Endothelial cell of umbilical vein (primary cell): ENCODE data around the gene COA5. TPM values are rescaled to one million over a fixed set of nuclear protein-coding genes. Genes with fewer than 3 reads are reported as not detected.

Source experiments
- BruUV-seq: library from RNA; stranded (reverse); fragments of 400-500 nt; replicated peaks from 2 replicates; lab custom pipeline; 2021; lab: Mats Ljungman, UMichigan
- CTCF ChIA-PET: fragments of 300-600, 350-600 bp; sonication (Branson Sonifier 250); formaldehyde crosslinking; loops from one replicate; lab custom pipeline; 2021; ENCODE audit warnings: antibody characterized with exemption, inconsistent platforms; lab: Charles Lee
- POLR2A ChIA-PET: fragments of 300-600, 350-600 bp; sonication (Branson Sonifier 250); formaldehyde crosslinking; loops from one replicate; lab custom pipeline; 2021; ENCODE audit warnings: antibody characterized with exemption, inconsistent platforms; lab: Charles Lee
- DNase-seq: peaks from one replicate; pipeline ENCODE4 v3.0.0-alpha.2; 2011; ENCODE audit warnings: low read depth, low spot score
- FAIRE-seq: peaks from 2 replicates; lab custom pipeline; 2011; peaks lifted over from hg19 to GRCh38; lab: Jason Lieb, UNC
- H2AFZ ChIP-seq: 2 replicates; pipeline ENCODE4 v1.6.0; 2012; ENCODE audit warnings: low read depth, low read length, control low read depth, inconsistent platforms
- H3K27ac ChIP-seq: 2 replicates; pipeline ENCODE4 v1.5.1; 2011; ENCODE audit warnings: low read depth, mild to moderate bottlenecking, control low read depth, low read length, moderate library complexity; ENCODE audit not compliant: insufficient read depth
- H3K27me3 ChIP-seq, 2 experiments: 2 replicates each; pipeline versions ENCODE4 v1.6.0 to v1.6.1; 2011; ENCODE audit warnings: low read length in 2 of 2, mixed read lengths in 1 of 2; ENCODE audit not compliant: control insufficient read depth in 2 of 2, insufficient read depth in 2 of 2
- H3K36me3 ChIP-seq, 2 experiments: 2 replicates in 1 of 2; 3 replicates in 1 of 2; pipeline ENCODE4 v1.5.1; 2011; ENCODE audit warnings: low read length in 2 of 2, mild to moderate bottlenecking in 1 of 2, moderate library complexity in 1 of 2; ENCODE audit not compliant: control insufficient read depth in 2 of 2, insufficient read depth in 2 of 2; ENCODE audit errors: extremely low read depth in 1 of 2
- H3K4me1 ChIP-seq: 3 replicates; pipeline ENCODE4 v1.5.1; 2011; ENCODE audit warnings: mild to moderate bottlenecking, low read length; ENCODE audit not compliant: control insufficient read depth, insufficient read depth; ENCODE audit errors: extremely low read depth
- H3K4me2 ChIP-seq: 2 replicates; pipeline ENCODE4 v1.6.1; 2011; ENCODE audit warnings: low read length, control low read depth, mixed read lengths; ENCODE audit not compliant: insufficient read depth
- H3K4me3 ChIP-seq, 3 experiments: fragments of 200-600 bp in 1 of 3; sonication (generic), shearing (Covaris generic) in 1 of 3; replicated peaks in 1 of 3; 2 replicates each; pipeline ENCODE4 v1.5.1; 2011 to 2016; ENCODE audit warnings: control low read depth in 3 of 3, low read length in 3 of 3, mild to moderate bottlenecking in 2 of 3, inconsistent platforms in 1 of 3, low read depth in 1 of 3, moderate library complexity in 1 of 3; ENCODE audit not compliant: insufficient read depth in 1 of 3
- H3K79me2 ChIP-seq: 2 replicates; pipeline ENCODE4 v1.6.0; 2012; ENCODE audit warnings: low read length, inconsistent platforms; ENCODE audit not compliant: control insufficient read depth, insufficient read depth
- H3K9ac ChIP-seq: replicated peaks from 2 replicates; pipeline ENCODE3; 2011; ENCODE audit warnings: low read length, control low read depth; ENCODE audit not compliant: insufficient read depth; ENCODE audit errors: extremely low read depth
- H3K9me1 ChIP-seq: replicated peaks from 3 replicates; pipeline ENCODE4 v1.6.0; 2011; ENCODE audit warnings: mild to moderate bottlenecking, low read length; ENCODE audit not compliant: control insufficient read depth, insufficient read depth; ENCODE audit errors: extremely low read depth
- H3K9me3 ChIP-seq: replicated peaks from 2 replicates; pipeline ENCODE4 v1.5.1; 2012; ENCODE audit warnings: low read length, inconsistent platforms; ENCODE audit not compliant: control insufficient read depth, insufficient read depth
- H4K20me1 ChIP-seq: replicated peaks from 2 replicates; pipeline ENCODE3; 2011; ENCODE audit warnings: mild to moderate bottlenecking, low read length; ENCODE audit not compliant: control insufficient read depth, insufficient read depth; ENCODE audit errors: extremely low read depth
- EZH2 ChIP-seq: IDR thresholded peaks from 2 replicates; pipeline ENCODE4 v1.6.1; 2012; ENCODE audit warnings: borderline replicate concordance, low read depth, mild to moderate bottlenecking, moderate library complexity, low read length, inconsistent platforms; ENCODE audit not compliant: severe bottlenecking
- FOS ChIP-seq: IDR thresholded peaks from 2 replicates; pipeline ENCODE4 v1.6.1; 2011; ENCODE audit warnings: mild to moderate bottlenecking, low read length, moderate library complexity, borderline replicate concordance; ENCODE audit not compliant: insufficient read depth
- GATA2 ChIP-seq: IDR thresholded peaks from 2 replicates; pipeline ENCODE4 v1.7.0; 2011; ENCODE audit warnings: low read depth, mild to moderate bottlenecking, moderate library complexity, mixed read lengths, low read length; ENCODE audit not compliant: insufficient read length, insufficient read depth
- JUN ChIP-seq: IDR thresholded peaks from 2 replicates; pipeline ENCODE4 v1.6.1; 2011; ENCODE audit warnings: borderline replicate concordance, low read depth; ENCODE audit not compliant: insufficient read length, insufficient read depth
- MYC ChIP-seq: IDR thresholded peaks from one replicate; pipeline ENCODE4 v1.6.1; 2011; ENCODE audit warnings: mild to moderate bottlenecking, low read depth, low read length
- POLR2A ChIP-seq: IDR thresholded peaks from 2 replicates; pipeline ENCODE4 v1.6.1; 2012; ENCODE audit warnings: low read depth, mild to moderate bottlenecking, control low read depth, low read length
- POLR2AphosphoS5 ChIP-seq: IDR thresholded peaks from 2 replicates; pipeline ENCODE4 v1.6.1; 2012; ENCODE audit warnings: low read depth, mild to moderate bottlenecking, control low read depth, low read length, moderate library complexity; ENCODE audit not compliant: insufficient read depth
- dilution Hi-C: fragments of 300-500 bp; cut with MboI; formaldehyde crosslinking; loops from one replicate; pipeline ENCODE4 v1.15.0; 2019; ENCODE audit warnings: low sequenced_read_pairs; ENCODE audit not compliant: extremely low pct_ligation_motif_present
- intact Hi-C: fragments of 100-400 bp; cut with micrococcal nuclease; formaldehyde crosslinking; loops from one replicate; pipeline ENCODE4 v1.10.0; 2022
- polyA plus RNA-seq, 4 experiments: library from polyadenylated mRNA; depleted of rRNA in 3 of 4; stranded (reverse) in 3 of 4; unstranded in 1 of 4; fragments of >200 nt; gene quantifications; 2 replicates each; pipeline versions ENCODE4 v1.2.1 to v1.2.3, GENCODE V29; 2011 to 2012; ENCODE audit warnings: missing spikeins in 1 of 4
- total RNA-seq: library from RNA; stranded (reverse); gene quantifications from 2 replicates; pipeline ENCODE4 v1.2.3, GENCODE V29; 2021
- TF ChIP-seq, protein P1 (sequence below), 2 donors: IDR thresholded peaks; 1 replicate in 1 of 2; 2 replicates in 1 of 2; pipeline ENCODE4 v1.5.1; 2011; ENCODE audit warnings: low read length in 2 of 2, mild to moderate bottlenecking in 2 of 2, moderate library complexity in 2 of 2, control low read depth in 1 of 2, inconsistent platforms in 1 of 2, low read depth in 1 of 2; ENCODE audit not compliant: insufficient read depth in 1 of 2; ENCODE audit errors: extremely low read depth in 1 of 2
- TF ChIP-seq, protein P2 (sequence below): IDR thresholded peaks from 2 replicates; pipeline ENCODE4 v1.6.1; 2011; ENCODE audit not compliant: insufficient read depth, insufficient read length

COA5 gene
- total and polyA plus RNA-seq, 2 donors (not counting 3 experiments of a cell fraction or from before 2014, with no cell fraction given): 16.5 to 17.7 TPM

GRCh38 chr2:98588880-98589431, 19.4 kb downstream of the COA5 start:
- Histone ChIP-seq H2AFZ (no peak overlapping the region), H3K79me2 (no peaks in the 10 kb centered on the region), H3K4me1 (no peaks in the 10 kb centered on the region), H3K9ac (no peak overlapping the region), H3K4me3 (no peak overlapping the region), H3K4me2 (no peak overlapping the region), H4K20me1 (no peaks in the 10 kb centered on the region), H3K36me3 (peaks cover 0 to 10% of the 10 kb centered on the region in 2 experiments), H3K9me1 (no peaks in the 10 kb centered on the region), H3K9me3 (no peaks in the 10 kb centered on the region), H3K27me3 (no peaks in the 10 kb centered on the region), H3K27ac (no peak overlapping the region)
- ChIA-PET CTCF (no interaction called here), POLR2A (no interaction called here)
- intact Hi-C loops (no loop called here), dilution Hi-C loops (no loop called here)
- BruUV-seq: no TSS peak
- no peak for FAIRE-seq
- TF ChIP-seq FOS (no peak), MYC (no peak), POLR2A (no peak), EZH2 (no peak), POLR2AphosphoS5 (no peak), JUN (no peak), GATA2 (no peak)
- TF ChIP-seq, protein P1, sequence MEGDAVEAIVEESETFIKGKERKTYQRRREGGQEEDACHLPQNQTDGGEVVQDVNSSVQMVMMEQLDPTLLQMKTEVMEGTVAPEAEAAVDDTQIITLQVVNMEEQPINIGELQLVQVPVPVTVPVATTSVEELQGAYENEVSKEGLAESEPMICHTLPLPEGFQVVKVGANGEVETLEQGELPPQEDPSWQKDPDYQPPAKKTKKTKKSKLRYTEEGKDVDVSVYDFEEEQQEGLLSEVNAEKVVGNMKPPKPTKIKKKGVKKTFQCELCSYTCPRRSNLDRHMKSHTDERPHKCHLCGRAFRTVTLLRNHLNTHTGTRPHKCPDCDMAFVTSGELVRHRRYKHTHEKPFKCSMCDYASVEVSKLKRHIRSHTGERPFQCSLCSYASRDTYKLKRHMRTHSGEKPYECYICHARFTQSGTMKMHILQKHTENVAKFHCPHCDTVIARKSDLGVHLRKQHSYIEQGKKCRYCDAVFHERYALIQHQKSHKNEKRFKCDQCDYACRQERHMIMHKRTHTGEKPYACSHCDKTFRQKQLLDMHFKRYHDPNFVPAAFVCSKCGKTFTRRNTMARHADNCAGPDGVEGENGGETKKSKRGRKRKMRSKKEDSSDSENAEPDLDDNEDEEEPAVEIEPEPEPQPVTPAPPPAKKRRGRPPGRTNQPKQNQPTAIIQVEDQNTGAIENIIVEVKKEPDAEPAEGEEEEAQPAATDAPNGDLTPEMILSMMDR (IDR thresholded peaks at IDR 0.05; ENCODE audit: extremely low read depth in 1 of 2, insufficient read depth in 1 of 2, low read depth in 1 of 2, low read length in 2 of 2): no peak
- TF ChIP-seq, protein P2, sequence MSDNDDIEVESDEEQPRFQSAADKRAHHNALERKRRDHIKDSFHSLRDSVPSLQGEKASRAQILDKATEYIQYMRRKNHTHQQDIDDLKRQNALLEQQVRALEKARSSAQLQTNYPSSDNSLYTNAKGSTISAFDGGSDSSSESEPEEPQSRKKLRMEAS: no peak
- no peak for DNase-seq
